Naive thymus-derived CD8-positive, alpha-beta T cell (primary cell): ENCODE measurements around the gene CPA5. TPM values are rescaled to one million over a fixed set of nuclear protein-coding genes. Genes with fewer than 3 reads are reported as not detected.

Experiments used
- ATAC-seq, 2 donors: fragments of 150-1000 bp; cut with Tn5 transposase in 1 of 2; sonication (Bioruptor Pico), chemical (Tn5 transposase) in 1 of 2; 1 replicate in 1 of 2; 2 replicates in 1 of 2; pipeline ENCODE4 v1.10.0; 2021; ENCODE audit warnings: mild to moderate bottlenecking in 2 of 2, moderate library complexity in 2 of 2
- POLR2A ChIA-PET: fragments of 350-600 bp; sonication (Branson Sonifier 250); formaldehyde crosslinking; loops from one replicate; lab custom pipeline; 2021; ENCODE audit warnings: antibody characterized with exemption; lab: Charles Lee
- DNase-seq, 10 donors: peaks; one replicate each; pipeline versions ENCODE4 v3.0.0 to v3.0.0-alpha.2; 2020 to 2022
- H3K27ac Mint-ChIP-seq, 10 donors: one replicate each; pipeline ENCODE4 v1.8.0; 2020 to 2022; ENCODE audit warnings: mild to moderate bottlenecking in 10 of 10, mixed read lengths in 10 of 10, moderate library complexity in 4 of 10, inconsistent platforms in 1 of 10
- H3K27me3 Mint-ChIP-seq, 5 donors: one replicate each; pipeline ENCODE4 v1.8.0; 2021 to 2022; ENCODE audit warnings: mixed read lengths in 5 of 5
- H3K36me3 Mint-ChIP-seq, 3 donors: one replicate each; pipeline ENCODE4 v1.8.0; 2020 to 2022; ENCODE audit warnings: mixed read lengths in 3 of 3, mild to moderate bottlenecking in 2 of 3, inconsistent platforms in 1 of 3
- H3K4me1 Mint-ChIP-seq, 4 donors: one replicate each; pipeline ENCODE4 v1.8.0; 2021 to 2022; ENCODE audit warnings: mixed read lengths in 4 of 4
- H3K4me3 Mint-ChIP-seq, 10 donors: one replicate each; pipeline ENCODE4 v1.8.0; 2020 to 2022; ENCODE audit warnings: mild to moderate bottlenecking in 10 of 10, mixed read lengths in 10 of 10, moderate library complexity in 6 of 10, inconsistent platforms in 1 of 10
- H3K9me3 Mint-ChIP-seq, 9 donors: one replicate each; pipeline ENCODE4 v1.8.0; 2020 to 2022; ENCODE audit warnings: mixed read lengths in 9 of 9, mild to moderate bottlenecking in 3 of 9, inconsistent platforms in 1 of 9, moderate library complexity in 1 of 9
- polyA plus RNA-seq, 3 donors: library from polyadenylated mRNA; unstranded; fragments of 300-500 nt; fragmentation: Illumina TruSeq; gene quantifications; one replicate each; pipeline ENCODE4 v1.2.3, GENCODE V29; 2021
- total RNA-seq, 8 experiments: library from RNA in 2 of 8; stranded (reverse) in 2 of 8; gene quantifications; one replicate each; pipeline ENCODE4 v1.2.3 and lab custom pipeline; 2021 to 2026

The CPA5 gene
- total and polyA plus RNA-seq, 5 experiments from 2014 or later, result 9.4 to 159 (median 56.8) TPM

GRCh38 chr7:130397051-130397757, 52.6 kb downstream of the CPA5 start:
- DNase-seq (no peak), ATAC-seq (no peak)
- Mint-ChIP-seq H3K4me3 (no peak overlapping the region), H3K27me3 (no peaks in the 10 kb centered on the region), H3K36me3 (peaks cover 4 to 50% (median 48%) of the 10 kb centered on the region in 3 donors), H3K27ac (peak overlapping the region in 4 of 10 donors; percentile 63 to 98 (median 86)), H3K4me1 (peaks cover 22 to 50% (median 35%) of the 10 kb centered on the region in 4 donors), H3K9me3 (no peaks in the 10 kb centered on the region)
- POLR2A ChIA-PET, result interaction anchor here (0.7 kb wide), 1 partner anchor 346 kb away, joined by 5 read pairs; no protein-coding TSS in a partner anchor

- peak overlapping the region in 1 of 10 donors; percentile 6 for H3K4me3 Mint-ChIP-seq
- no peaks in the 10 kb centered on the region for H3K27me3 Mint-ChIP-seq
- H3K4me1 Mint-ChIP-seq, result peaks cover 22 to 48% (median 33%) of the 10 kb centered on the region in 4 donors
- POLR2A ChIA-PET, result interaction anchor here (0.7 to 0.8 kb wide), 3 partner anchors 17 to 346 kb away, joined by 3 to 5 read pairs (median 4); no protein-coding TSS in a partner anchor
- H3K27ac Mint-ChIP-seq, result peak overlapping the region in 3 of 10 donors; percentile 63 to 73 (median 64)
- peaks cover 7 to 56% (median 53%) of the 10 kb centered on the region in 3 donors for H3K36me3 Mint-ChIP-seq
- H3K9me3 Mint-ChIP-seq, result no peaks in the 10 kb centered on the region
- ATAC-seq (no peak), DNase-seq (no peak)
These were observed 53.1 kb downstream of the CPA5 start for GRCh38 chr7:130397758-130398073.

GRCh38 chr7:130398526-130399090, 54.0 kb downstream of the CPA5 start:
- Mint-ChIP-seq H3K9me3 (no peaks in the 10 kb centered on the region), H3K27me3 (no peaks in the 10 kb centered on the region), H3K27ac (peak overlapping the region in 4 of 10 donors; percentile 12 to 61 (median 44)), H3K36me3 (peaks cover 11 to 64% (median 61%) of the 10 kb centered on the region in 3 donors), H3K4me1 (peaks cover 23 to 39% (median 27%) of the 10 kb centered on the region in 4 donors), H3K4me3 (no peak overlapping the region)
- POLR2A ChIA-PET, result interaction anchor here (0.7 to 1.2 kb wide), 4 partner anchors 10 to 88 kb away, joined by 3 to 4 read pairs (median 3); no protein-coding TSS in a partner anchor
- no peak for ATAC-seq
- DNase-seq, result no peak

GRCh38 chr7:130400120-130400572, 55.5 kb downstream of the CPA5 start:
- DNase-seq (no peak), ATAC-seq (no peak)
- POLR2A ChIA-PET, result interaction anchor here (0.7 kb wide), 1 partner anchor 13 kb away, joined by 3 read pairs; no protein-coding TSS in a partner anchor
- H3K9me3 Mint-ChIP-seq, result no peaks in the 10 kb centered on the region
- H3K27me3 Mint-ChIP-seq, result no peaks in the 10 kb centered on the region
- H3K4me3 Mint-ChIP-seq, result no peak overlapping the region
- H3K36me3 Mint-ChIP-seq, result peaks cover 11 to 77% (median 69%) of the 10 kb centered on the region in 3 donors
- peaks cover 8 to 25% (median 14%) of the 10 kb centered on the region in 4 donors for H3K4me1 Mint-ChIP-seq
- H3K27ac Mint-ChIP-seq, result no peak overlapping the region

GRCh38 chr7:130401101-130401500, 56.5 kb downstream of the CPA5 start:
- DNase-seq (no peak), ATAC-seq (no peak)
- Mint-ChIP-seq H3K27me3 (no peaks in the 10 kb centered on the region), H3K4me3 (no peak overlapping the region), H3K27ac (no peak overlapping the region), H3K36me3 (peaks cover 11 to 77% (median 69%) of the 10 kb centered on the region in 3 donors), H3K9me3 (no peaks in the 10 kb centered on the region), H3K4me1 (peaks cover under 1 to 21% (median 8%) of the 10 kb centered on the region in 4 donors)
- POLR2A ChIA-PET, result interaction anchor here (0.7 kb wide), 1 partner anchor 12 kb away, joined by 3 read pairs; no protein-coding TSS in a partner anchor

GRCh38 chr7:130401578-130401977, 57.0 kb downstream of the CPA5 start:
- Mint-ChIP-seq H3K36me3 (peaks cover 11 to 74% (median 69%) of the 10 kb centered on the region in 3 donors), H3K4me1 (peaks cover 0 to 18% (median 5%) of the 10 kb centered on the region in 4 donors), H3K9me3 (no peaks in the 10 kb centered on the region), H3K4me3 (no peak overlapping the region), H3K27ac (no peak overlapping the region), H3K27me3 (no peaks in the 10 kb centered on the region)
- POLR2A ChIA-PET, result interaction anchor here (0.6 kb wide), 1 partner anchor 38 kb away, joined by 3 read pairs; no protein-coding TSS in a partner anchor
- DNase-seq, result no peak
- ATAC-seq, result no peak

- no peak for DNase-seq
- Mint-ChIP-seq H3K4me3 (no peak overlapping the region), H3K36me3 (peaks cover 8 to 51% (median 40%) of the 10 kb centered on the region in 3 donors), H3K27me3 (no peaks in the 10 kb centered on the region), H3K27ac (no peak overlapping the region), H3K4me1 (peaks cover 7 to 24% (median 17%) of the 10 kb centered on the region in 4 donors), H3K9me3 (no peaks in the 10 kb centered on the region)
- POLR2A ChIA-PET, result interaction anchor here (1.0 to 1.3 kb wide), 2 partner anchors 11 to 12 kb away, joined by 3 to 4 read pairs; no protein-coding TSS in a partner anchor
- ATAC-seq, result no peak
These were observed 60.4 kb downstream of the CPA5 start for GRCh38 chr7:130405003-130405402.

GRCh38 chr7:130409067-130409711, 64.6 kb downstream of the CPA5 start:
- no peaks in the 10 kb centered on the region for H3K9me3 Mint-ChIP-seq
- H3K27ac Mint-ChIP-seq, result peak overlapping the region; percentile 4 to 89 (median 82)
- H3K36me3 Mint-ChIP-seq, result peaks cover 0 to 23% (median 14%) of the 10 kb centered on the region in 3 donors
- ATAC-seq (no peak), DNase-seq (no peak)
- POLR2A ChIA-PET, result no interaction called here
- peaks cover 27 to 57% (median 43%) of the 10 kb centered on the region in 4 donors for H3K4me1 Mint-ChIP-seq
- H3K27me3 Mint-ChIP-seq, result no peaks in the 10 kb centered on the region
- H3K4me3 Mint-ChIP-seq, result peak overlapping the region in 6 of 10 donors; percentile 15 to 80 (median 37)

GRCh38 chr7:130409712-130410072, 65.1 kb downstream of the CPA5 start:
- Mint-ChIP-seq H3K27ac (peak overlapping the region; percentile 30 to 89 (median 82)), H3K4me3 (peak overlapping the region in 6 of 10 donors; percentile 15 to 80 (median 37)), H3K4me1 (peaks cover 27 to 62% (median 48%) of the 10 kb centered on the region in 4 donors), H3K9me3 (no peaks in the 10 kb centered on the region), H3K36me3 (peaks cover 0 to 18% (median 11%) of the 10 kb centered on the region in 3 donors), H3K27me3 (no peaks in the 10 kb centered on the region)
- POLR2A ChIA-PET, result no interaction called here
- ATAC-seq, result no peak
- no peak for DNase-seq

- ATAC-seq, result no peak
- peaks cover 0 to 15% (median 9%) of the 10 kb centered on the region in 3 donors for H3K36me3 Mint-ChIP-seq
- POLR2A ChIA-PET, result interaction anchor here (1.0 to 1.6 kb wide), 2 partner anchors 17 to 48 kb away, joined by 3 to 7 read pairs; no protein-coding TSS in a partner anchor
- H3K4me3 Mint-ChIP-seq, result peak overlapping the region in 7 of 10 donors; percentile 4 to 64 (median 45)
- H3K9me3 Mint-ChIP-seq, result no peaks in the 10 kb centered on the region
- H3K4me1 Mint-ChIP-seq, result peaks cover 33 to 73% (median 60%) of the 10 kb centered on the region in 4 donors
- no peak for DNase-seq
- H3K27ac Mint-ChIP-seq, result peak overlapping the region; percentile 47 to 92 (median 80)
- H3K27me3 Mint-ChIP-seq, result no peaks in the 10 kb centered on the region
These were observed 66.4 kb downstream of the CPA5 start for GRCh38 chr7:130410868-130411541.

GRCh38 chr7:130413201-130413600, 68.6 kb downstream of the CPA5 start:
- H3K9me3 Mint-ChIP-seq, result no peaks in the 10 kb centered on the region
- no peaks in the 10 kb centered on the region for H3K27me3 Mint-ChIP-seq
- no peak for ATAC-seq
- no peak for DNase-seq
- H3K4me1 Mint-ChIP-seq, result peaks cover 41 to 91% (median 78%) of the 10 kb centered on the region in 4 donors
- peak overlapping the region in 7 of 10 donors; percentile 16 to 71 (median 65) for H3K4me3 Mint-ChIP-seq
- peaks cover 0 to 15% (median 9%) of the 10 kb centered on the region in 3 donors for H3K36me3 Mint-ChIP-seq
- POLR2A ChIA-PET, result interaction anchor here (0.9 to 1.6 kb wide), 7 partner anchors 10 to 208 kb away, joined by 3 to 5 read pairs (median 4); partner anchors contain the start of gene TMEM209
- H3K27ac Mint-ChIP-seq, result peak overlapping the region; percentile 50 to 91 (median 86)
